Frontal cortex (tissue), 4 donors: ENCODE measurements around the gene OTOG. TPM values are rescaled to one million over a fixed set of nuclear protein-coding genes. Genes with fewer than 3 reads are reported as not detected.
A peak's percentile ranks its signal among the peaks of the same experiment; 100 is the strongest.

ENCODE experiments used
- DNase-seq, 2 donors: peaks; one replicate each; pipeline ENCODE4 v3.0.0; 2012; ENCODE audit warnings: low spot score in 2 of 2
- FAIRE-seq: peaks from 2 replicates; lab custom pipeline; 2012; peaks lifted over from hg19 to GRCh38; lab: Jason Lieb, UNC
- total RNA-seq: library from RNA; depleted of rRNA; stranded (reverse); fragments of >200 nt; gene quantifications from one replicate; pipeline ENCODE4 v1.2.3, GENCODE V29; 2014
- donor health status: control.
- donor health status: control.
- donor health status: control.

Gene OTOG
- total RNA-seq, 1 donor from 2014 or later = under 0.01 TPM

GRCh38 chr11:17533778-17534415 is 13.2 kb upstream of the OTOG start:
- DNase-seq (no peak), FAIRE-seq (no peak)

- DNase-seq (no peak), FAIRE-seq (no peak)
These were observed 11.6 kb upstream of the OTOG start for GRCh38 chr11:17535488-17535887.

GRCh38 chr11:17537261-17537660 is 9.8 kb upstream of the OTOG start:
- no peak for FAIRE-seq
- no peak for DNase-seq

DNA sequence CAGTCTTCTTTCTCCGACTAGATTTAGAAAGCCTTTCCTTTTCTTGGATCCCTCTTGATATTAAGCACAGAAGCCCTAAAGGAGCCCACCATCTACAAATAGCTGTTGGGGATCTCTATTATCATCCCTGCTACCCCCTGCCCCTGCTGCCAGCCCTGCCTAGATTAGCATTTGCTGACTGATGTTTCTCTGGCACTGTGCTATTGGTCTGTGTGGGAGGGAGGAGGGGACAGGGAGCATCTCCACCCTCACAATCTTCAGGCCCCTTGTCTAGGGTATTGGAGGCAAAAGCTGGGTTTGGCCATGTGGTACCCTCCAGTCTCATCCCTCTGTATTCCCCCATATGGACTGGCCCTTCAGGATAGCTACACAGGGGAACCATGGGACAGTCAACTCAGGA is 9.0 kb upstream of the OTOG start:
- FAIRE-seq (no peak), DNase-seq (no peak)

GRCh38 chr11:17538731-17539130 is 8.3 kb upstream of the OTOG start:
- DNase-seq (no peak), FAIRE-seq (no peak)

DNA sequence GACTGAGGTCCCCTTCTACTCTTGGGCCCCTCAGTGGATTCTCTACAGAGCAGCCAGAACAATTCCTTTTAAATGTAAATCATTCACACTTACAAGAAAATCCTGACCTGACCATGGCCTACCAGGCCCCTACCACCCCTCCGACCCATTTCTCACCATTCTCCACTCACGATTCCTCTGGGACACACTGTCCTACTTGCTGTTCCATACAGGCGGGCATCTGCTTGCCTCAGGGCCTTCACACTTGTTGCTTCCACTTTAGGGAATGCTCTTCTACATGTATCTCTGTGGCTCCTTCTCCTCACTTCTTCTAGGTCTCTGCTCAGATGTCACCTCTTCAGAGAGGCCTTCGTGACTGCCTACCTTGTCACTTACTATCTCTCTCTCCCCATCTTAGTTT is 6.3 kb upstream of the OTOG start:
- FAIRE-seq (no peak), DNase-seq (no peak)

DNA sequence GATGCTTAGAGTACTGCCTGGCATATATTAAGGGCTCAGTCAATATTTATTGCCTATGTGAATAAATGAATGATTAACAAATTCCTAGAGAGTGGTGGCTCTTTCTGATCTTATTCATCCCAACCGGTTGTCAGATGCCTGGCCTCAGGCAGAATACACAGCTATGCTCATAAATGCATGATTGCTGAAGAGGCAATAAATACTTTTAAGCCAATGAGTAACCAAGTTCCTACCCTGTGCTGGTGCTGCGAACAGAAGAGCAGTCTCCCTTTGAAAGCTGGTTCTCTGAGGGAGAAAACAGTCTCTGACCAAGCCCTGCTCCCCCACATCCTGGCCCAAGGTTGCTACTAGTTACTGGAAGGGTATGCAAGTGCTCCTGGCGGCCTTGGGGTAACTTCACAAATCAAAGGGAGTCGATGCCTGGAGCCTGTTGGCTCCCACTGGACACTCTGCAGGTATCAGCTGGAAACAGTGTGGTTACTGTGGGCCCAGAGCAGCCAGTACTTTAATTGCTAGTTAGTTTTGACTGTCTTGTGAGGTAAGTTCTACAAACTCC is 5.7 kb upstream of the OTOG start:
- no peak for DNase-seq
- FAIRE-seq = no peak

DNA sequence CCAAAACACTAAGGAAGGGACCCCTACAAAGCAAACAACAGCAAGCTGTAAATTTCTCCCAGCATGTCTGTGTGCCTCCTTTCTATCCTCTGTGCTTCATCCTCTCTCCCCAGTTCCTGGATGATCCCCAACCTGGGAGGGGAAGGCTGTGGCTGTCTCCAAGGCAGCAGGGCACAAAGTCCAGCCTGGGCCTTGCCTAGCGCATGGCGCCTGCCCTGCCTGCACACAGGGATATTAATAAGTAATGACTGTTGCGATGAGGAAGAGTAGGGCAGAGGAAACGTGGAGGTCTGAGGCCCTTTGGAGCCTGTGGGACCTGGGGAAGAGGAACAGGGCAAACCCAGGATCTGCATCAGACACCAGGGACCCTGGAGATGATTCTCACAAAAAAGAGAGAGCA is 4.8 kb upstream of the OTOG start:
- DNase-seq (no peak), FAIRE-seq (no peak)

DNA sequence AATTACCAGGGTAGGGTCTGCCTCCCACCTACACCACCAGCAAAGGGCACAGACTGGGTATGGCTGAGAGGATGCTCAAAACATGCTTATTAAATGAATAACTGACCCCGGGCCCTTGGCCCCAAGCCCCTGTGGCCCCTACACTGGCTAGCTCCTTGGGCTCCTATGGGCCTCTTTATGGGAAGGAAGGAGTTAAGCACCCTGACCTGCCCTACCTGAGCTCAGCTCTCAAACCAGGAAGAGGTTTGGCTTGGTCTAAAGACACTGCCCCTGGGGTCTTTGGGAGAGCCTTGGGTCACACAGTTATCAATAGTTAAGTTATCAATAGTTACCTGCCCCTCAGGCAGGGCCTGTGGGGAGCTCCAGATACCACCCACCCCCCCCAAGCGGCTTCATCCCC is 4.0 kb upstream of the OTOG start:
- DNase-seq (no peak), FAIRE-seq (no peak)

GRCh38 chr11:17543574-17544180 is 3.4 kb upstream of the OTOG start:
- FAIRE-seq = no peak

DNA sequence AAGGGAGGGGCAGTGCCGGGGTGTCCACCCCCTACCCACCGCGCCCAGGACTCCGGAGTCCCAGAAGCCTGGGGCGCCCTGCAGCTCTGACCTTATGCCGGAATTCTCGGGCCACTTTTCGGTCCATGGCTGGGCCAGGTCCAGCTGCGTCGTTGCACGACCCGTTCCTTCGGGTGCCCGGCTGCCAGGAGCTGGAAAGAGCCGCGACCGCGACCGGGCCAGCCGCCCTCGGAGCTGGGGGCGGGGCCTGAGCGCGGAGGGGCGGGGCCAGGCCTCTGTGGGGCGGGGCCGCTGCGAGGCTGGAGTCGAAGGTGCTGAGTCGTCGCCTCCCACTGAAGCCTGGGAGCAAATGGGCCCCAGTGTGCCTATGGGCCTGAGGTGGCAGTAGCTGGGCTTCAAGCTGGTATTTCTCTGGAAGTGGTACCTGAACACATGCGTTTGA is 2.9 kb upstream of the OTOG start, which contains the start of gene USH1C:
Gene USH1C (minus strand): TSS at position 236 of the 442 bp plus-strand sequence. CDS start 109 bp downstream, at position 127.
- peak in 1 of 2 donors; percentile 37 for DNase-seq
- no peak for FAIRE-seq

More at GRCh38 chr11:17543574-17544180, 3.4 kb upstream of the OTOG start:
- DNase-seq = no peak

DNA sequence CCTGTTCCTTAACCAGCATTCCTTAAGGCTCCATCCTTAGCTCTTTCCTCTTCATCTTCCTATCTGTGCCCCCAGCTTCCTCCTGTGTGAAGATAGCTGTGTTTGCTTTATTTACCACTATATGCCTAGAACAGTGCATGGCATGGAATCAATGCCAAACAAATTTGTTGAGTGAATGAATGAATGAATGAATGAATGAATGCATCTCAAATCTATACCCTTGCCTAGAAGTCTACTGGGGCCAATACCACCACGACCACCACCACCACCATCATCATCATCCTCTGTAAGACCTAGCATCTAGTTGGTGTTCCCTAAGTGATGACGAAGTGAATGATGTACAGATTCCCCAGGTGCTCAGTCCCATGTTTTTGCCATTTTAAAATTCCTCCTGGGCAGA is 819 bp upstream of the OTOG start:
- no peak for DNase-seq
- FAIRE-seq = no peak

DNA sequence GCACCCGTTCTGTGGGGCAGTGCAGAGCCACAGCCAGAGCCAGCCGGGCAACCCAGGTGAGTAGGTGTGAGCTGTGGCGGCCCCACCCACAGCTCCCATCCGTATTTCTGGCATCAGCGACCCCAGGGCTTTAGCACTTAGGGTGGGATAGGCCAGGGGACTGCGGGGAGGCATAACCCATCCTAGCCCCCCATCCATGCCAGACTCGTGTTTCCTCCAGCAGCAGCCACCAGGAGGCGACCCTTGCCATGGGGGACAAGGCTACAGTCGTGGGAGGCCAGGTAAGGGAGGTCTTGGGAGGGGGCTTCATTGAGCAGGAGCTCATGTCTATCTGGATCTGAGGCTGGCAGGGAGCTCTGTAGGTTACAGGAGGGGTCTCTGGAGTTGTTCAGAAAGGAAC is 873 bp downstream of the OTOG start:
- DNase-seq (no peak), FAIRE-seq (no peak)

DNA sequence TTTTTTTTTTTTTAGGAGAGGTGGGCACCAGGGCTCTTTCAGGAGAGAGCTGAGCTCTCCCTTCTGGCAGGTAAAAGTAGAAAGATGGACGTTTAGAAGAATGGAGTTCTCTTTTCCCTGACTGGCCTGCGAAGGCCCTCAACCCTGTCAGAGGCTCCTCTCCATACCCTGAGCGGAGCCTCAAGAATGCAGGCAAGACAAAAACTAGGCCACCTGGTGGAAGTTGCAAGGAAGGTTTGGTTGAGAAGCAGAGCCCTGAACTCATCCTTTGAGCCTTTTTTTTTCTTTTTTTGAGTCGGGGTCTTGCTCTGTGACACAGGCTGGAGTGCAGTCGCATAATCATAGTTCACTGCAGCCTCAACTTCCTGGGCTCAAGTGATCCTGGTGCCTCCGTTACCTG is 1.4 kb downstream of the OTOG start:
- DNase-seq (no peak), FAIRE-seq (no peak)

DNA sequence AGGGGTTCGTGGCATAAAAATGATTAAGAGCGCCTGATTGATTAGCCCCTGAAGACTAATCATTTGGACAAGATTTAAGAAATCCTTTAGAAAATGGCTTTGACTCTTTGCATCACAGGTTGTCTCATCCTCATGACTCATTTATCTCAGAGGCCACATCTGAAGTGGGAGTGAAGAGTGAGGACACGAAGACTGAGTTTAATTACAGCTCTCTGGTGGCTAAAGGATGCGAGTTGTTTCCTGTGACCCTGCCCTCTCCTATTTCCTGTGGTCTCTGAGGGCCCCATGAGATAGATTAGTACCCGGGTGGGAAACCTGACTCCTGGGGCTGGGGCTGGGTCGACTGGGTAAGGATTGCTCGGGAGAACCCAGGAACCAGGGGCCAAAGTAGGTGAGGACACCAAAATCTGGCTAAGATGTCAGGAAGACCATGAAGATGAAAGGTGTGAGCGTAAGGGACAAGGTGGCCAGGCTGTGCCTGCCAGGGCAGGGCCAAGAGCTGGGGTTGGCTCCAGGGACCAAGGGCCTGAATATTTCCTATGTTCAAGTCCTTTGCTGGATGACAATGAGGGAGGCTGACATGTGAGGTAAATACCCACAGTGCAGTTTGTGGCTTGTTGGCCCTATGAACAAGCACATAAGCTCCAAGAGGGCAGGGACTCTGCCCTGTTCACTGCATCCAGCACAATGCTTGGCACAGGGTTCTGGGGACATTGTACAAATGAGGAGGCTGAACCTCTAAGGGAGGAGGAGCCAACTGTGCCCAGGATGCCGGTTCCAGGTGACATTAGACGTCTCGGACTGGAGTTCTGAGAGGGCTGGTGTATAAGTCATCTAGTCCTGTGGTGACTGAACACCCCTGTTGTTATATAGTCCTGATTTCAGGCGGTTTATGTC is 3.6 kb downstream of the OTOG start:
- DNase-seq (no peak), FAIRE-seq (no peak)

GRCh38 chr11:17551347-17552040 is 4.4 kb downstream of the OTOG start:
- FAIRE-seq (no peak), DNase-seq (no peak)

DNA sequence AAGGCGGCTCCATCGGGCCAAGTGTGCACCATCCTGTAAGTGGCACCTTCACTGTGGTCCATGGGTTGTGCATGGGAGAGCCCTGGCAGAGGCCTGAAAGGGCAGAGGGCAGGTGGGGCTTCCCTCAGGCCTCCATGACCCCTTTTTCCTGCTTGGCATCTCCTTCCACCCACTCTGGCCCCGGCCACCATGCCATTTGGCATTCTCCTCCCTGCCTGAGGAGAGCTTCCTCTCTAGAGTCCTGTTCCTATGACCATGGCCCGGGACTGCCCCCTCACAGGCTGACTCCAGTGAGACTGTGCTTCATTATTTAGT is 4.9 kb downstream of the OTOG start:
- no peak for DNase-seq
- FAIRE-seq = no peak

DNA sequence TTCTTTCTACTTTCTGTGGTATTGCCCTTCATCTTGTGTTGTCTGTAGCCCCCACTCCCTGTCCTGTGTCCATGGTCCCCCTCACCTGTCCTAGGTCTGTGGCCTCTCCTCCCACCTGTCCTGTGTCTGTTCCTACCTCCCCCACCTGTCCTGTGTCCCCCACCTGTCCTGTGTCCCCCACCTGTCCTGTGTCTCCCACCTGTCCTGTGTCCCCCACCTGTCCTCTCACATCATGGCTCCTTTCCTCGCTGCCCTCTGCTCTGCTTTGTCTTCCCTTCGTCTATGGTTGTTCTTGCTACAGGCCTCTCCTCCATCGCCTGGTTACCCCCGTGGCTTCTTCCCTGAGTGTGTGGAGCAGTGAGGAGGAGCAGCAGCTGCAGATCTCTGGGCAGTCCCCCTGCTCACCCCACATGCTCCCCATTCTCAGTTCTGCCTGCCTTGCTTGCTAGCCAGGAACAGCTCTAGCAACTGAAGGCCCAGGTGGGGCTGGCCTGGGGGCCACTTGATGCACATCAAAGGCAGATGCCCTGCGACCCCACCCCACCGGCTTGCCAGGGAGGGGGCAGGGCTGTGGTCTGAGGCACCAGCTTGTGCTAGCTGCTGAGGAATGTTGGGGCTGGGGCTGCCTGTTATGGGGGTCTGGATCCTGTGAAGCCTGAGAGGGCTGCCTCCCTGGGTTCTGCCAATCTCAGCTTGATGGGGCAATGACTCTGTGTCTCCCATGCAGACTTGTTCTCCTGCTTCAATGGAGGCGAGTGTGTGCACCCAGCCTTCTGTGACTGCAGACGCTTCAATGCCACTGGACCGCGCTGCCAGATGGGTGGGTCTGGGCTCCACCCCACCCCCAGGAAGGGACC is 5.6 kb downstream of the OTOG start:
- no peak for FAIRE-seq
- DNase-seq = no peak

- FAIRE-seq (no peak), DNase-seq (no peak)
These were observed 6.1 kb downstream of the OTOG start for GRCh38 chr11:17553249-17553546.
